Stimulated activated CD8-positive, alpha-beta memory T cell treated with anti-CD3 and anti-CD28 coated beads, Interleukin-4, amount 100 ng/mL, for 48 hours (primary cell): ENCODE results near the gene POLE3.
"Not testable (repeated sequence)": the region's sequence is repeated elsewhere in the genome, so short reads cannot be mapped to it uniquely, and the experiment has no call there.

Experiments used
- DNase-seq: peaks from one replicate; pipeline ENCODE4 v3.0.0-alpha.2; 2020

POLE3 gene

DNA sequence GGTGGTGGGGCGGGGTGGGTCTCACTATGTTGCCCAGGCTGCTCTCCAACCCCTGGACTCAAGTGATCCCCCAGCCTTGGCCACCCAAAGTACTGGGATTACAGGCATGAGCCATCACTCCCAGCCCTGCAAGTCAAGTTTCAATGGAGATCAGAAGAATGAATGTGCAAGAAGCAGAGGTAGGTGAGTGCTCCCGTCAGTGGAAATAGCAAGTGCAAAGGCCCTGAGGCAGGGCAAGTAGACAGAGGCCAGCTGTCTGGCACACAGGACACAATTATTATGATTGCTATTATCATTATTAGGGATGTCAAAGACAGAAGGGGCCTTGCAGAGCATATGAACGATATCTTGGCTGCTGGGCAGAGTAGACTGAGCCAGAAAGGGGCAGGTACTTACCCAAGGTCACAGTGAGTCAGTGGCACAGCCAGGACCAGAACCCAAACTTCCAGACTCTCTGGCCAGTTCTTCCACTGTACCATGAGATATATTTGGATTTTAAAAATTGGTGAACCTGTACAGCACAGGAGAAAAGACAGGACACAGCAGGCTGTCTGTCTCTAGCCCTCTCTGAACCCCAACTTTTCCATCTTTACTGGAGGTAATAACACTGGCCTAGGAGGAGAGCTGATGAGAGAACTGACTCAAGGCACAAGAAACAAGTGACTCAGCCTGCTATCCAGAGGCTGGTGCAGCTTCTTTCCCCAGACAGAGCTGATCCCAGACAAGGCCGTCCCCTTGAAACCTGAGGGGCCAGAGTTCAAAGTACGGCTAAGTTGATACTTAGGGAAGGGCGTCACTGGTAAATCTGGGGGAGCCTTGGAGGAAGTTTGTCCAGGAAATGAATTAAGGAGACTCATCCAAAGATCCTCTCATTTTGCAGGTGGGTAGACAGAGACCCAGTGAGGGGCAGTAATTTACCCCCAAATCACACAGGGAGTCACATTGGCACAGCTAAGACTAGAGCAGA, 35.1 kb downstream of the POLE3 start:
- DNase-seq = no peak

DNA sequence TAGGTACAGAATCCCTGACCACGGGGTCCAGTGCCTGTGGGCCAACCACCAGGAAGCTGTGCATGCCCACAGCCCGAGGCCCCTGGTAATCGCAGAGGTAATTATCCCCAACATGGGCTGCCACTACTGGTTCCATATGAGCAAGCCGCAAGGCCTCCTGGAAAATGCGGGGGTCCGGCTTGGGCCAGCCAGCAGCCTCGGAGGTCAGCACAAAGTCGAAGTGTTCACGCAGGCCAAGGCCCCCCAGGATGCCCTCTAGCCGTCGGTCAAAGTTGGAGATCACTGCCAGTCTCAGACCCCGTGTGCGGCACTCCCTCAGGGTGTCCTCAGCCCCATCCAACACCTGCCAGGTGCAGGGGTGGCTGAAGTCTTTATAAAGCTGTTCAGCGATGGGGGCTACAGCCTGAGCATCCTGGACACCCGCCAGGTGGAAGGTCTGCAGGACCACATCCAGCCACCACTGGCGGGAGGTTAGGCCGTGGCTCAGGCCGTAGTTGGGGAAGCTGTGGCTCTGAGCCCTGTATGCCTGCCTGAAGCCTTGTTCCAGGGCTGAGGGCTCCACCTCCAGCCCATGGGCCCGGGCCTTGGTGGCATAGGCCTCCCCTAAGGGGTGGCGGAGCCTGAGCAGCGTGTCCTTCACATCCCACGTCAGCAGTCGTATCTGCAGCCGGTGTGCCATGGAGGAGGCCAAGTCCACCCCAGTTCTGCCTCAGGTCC, 36.6 kb downstream of the POLE3 start:
- no peak for DNase-seq

DNA sequence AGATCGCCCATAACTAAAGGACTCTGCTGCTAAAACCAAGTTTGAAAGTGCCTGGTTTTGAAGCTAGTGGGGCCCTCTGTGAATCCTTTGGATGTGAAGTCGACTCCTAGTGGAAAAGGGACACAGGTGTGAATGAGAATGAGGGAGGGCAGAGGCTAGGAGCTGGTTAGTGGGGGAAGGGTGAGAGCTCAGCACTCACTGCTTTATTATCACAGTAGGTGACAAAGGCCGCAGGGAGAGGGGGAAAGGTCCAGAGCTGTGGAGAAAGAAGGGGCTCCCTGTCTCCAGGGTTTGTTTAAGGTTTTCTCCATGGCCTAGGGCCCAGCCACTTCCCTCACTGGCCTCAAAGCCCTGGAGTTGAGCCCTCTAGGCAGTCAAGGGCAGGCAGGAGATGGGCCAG, 37.2 kb downstream of the POLE3 start:
- DNase-seq = no peak

DNA sequence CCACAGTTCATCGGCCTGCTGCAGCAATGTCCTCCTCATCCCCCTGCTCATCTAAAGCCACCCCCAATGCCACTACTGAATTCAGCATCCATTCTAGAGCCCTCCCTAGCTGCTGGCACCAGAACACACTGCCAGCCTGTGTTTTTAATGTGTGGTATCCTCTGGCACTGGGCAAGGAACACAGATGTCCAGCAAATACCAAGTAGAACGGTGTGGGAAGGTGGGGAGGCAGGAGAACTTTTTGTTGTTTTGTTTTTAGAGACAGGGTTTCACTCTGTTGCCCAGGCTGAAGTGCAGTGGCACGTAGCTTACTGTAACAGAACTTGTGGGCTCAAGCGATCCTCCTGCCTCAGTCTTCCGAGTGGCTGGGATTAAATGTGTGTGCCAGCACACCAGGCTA, 38.4 kb downstream of the POLE3 start:
- DNase-seq = no peak

DNA sequence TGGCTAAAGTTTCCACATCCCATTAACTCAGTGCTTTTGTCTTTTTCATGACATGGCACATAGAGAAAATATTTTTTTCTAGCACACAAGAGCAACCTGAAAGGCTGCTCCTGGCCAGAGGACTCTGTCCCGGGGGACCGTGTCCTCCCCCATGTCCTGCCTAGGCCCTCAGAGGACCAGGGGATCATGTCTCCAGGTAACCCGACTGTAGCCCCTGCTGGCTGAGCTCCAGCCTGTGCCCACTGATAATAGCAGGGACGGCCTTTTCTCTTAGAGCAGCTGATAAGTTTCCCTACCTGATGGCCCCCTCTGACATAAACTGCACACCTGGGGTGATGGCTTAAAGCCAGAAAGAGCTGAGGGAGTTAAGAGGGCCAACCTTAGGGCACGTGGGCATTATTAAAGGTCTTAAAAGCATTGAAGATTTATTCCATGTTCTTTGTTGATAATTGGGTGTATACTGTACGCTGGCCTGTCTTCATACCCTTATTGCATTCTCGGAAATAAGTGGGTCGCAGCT, 39.6 kb downstream of the POLE3 start:
- no peak for DNase-seq

DNA sequence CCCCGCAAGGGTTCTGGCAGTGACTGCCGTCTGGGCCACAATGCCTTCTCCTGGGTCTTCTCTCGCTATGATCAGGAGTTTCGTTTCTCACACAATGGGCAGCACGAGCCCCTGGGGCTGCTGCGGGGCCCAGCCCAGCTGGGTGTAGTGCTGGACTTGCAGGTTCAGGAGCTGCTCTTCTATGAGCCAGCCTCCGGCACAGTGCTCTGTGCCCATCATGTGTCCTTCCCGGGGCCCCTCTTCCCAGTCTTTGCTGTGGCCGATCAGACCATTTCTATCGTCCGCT, 40.7 kb downstream of the POLE3 start:
- DNase-seq = no peak

DNA sequence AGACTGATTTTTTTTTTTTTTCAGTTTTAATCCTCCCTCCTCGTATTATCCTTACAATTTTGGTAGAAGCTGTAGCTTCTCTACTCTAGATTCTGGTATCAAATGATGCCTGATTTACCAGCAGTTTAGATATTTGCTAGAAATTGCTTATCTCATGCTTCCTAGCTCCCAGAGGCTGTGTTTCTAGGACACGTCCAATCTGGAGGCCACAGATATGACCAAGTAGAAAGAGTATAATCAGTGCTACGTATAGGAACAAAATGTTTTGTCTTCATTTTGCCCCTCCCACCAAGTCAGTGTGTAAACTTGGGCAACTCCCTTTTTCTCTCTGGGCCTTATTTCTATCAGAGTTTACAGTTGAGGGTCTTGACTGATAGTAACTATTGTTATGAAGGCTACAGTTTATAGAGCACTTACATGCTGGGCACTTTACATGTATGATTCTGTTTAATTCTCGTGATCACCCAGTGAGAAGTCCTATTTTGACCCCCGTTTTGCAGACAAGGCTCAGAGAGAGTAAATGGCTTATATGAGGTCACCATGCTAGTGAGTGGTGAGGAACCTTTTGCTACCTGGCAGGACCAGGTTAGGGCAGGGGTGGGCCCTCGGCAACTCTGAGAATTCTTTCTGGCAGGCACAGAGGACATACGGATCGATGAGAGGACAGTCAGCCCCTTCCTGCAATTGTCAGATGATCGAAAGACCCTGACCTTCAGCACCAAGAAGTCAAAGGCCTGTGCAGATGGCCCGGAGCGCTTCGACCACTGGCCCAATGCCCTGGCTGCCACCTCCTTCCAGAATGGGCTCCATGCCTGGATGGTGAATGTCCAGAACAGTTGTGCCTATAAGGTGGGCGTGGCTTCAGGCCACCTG, 41.3 kb downstream of the POLE3 start:
- DNase-seq = no peak

DNA sequence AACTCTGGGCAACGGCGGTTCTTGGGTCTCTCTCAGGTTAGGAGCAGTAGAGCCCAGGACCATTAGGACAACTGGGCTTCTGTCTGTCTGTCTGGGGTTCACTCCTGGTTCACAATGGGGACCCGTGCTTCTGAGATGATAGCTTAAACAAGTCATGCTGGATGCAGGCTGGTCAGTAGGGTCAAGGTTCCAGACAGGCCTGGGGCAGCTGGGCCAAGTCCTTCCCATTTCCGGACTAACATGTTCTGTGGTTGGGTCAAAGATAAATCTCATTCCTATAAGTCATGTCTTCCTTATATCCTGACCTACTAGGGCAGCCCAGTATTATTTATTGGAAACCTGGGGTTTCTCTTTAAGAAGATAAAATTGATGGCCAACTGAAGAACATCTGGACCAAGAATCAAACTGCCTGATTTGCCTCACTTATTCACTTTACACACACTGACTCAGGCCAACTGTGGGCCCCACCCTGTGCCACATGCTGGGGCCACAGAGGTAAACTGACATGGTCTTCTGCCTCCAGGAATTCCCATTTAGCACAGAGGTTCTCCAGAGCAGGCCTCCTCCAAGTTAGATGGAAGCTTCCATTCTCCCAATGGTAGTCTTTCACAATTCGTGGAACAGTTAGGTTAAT, 42.0 kb downstream of the POLE3 start:
- no peak for DNase-seq

DNA sequence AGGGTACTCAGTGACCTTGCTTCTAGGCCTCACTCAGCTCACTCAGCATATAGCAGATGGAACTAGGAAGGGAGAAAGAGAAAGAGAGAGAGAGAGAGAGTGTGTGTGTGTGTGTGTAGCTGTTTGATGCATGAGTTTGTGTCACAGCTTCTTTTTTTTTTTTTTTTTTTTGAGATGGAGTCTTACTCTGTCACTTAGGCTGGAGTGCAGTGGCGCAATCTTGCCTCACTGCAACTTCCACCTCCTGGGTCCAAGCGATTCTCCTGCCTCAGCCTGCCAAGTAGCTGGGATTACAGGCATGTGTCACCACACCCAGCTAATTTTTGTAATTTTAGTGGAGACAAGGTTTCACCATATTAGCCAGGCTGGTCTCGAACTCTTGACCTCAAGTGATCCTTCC, 44.8 kb downstream of the POLE3 start:
- not testable (repeated sequence) for DNase-seq

DNA sequence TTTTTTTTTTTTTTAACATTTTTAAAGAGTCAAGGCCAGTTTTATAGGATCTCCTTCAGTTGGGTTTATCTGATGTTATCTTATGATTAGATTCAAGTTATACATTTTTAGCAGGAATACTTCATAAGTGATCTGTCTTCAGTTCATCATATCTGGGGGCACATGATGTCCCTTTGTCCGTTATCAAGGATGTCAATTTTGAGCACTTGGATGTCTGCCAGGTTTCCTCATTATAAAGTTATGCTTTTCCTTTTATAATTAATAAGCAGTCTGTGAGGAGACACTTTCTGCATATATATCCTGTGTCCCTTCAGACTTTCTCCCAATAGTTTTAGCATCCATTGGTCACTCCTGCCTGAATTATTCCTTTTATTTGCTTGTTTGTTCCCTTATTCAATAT, 45.5 kb downstream of the POLE3 start:
- no peak for DNase-seq

DNA sequence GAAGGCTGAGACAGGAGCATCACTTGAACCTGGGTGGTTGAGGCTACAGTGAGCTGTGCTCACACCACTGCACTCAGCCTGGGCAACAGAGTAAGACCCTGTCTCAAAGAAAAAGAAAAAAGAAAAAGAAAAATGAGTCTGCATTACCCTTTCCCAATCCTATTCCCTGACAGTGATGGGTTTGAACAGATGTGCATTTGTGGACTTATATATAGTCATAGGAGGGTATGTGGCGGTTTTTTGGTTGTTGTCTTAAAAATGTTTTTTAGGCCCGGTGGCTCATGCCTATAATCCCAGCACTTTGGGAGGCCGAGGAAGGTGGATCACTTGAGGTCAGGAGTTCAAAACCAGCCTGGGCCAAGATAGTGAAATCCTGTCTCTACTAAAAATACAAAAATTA, 47.1 kb downstream of the POLE3 start:
- DNase-seq = no peak

DNA sequence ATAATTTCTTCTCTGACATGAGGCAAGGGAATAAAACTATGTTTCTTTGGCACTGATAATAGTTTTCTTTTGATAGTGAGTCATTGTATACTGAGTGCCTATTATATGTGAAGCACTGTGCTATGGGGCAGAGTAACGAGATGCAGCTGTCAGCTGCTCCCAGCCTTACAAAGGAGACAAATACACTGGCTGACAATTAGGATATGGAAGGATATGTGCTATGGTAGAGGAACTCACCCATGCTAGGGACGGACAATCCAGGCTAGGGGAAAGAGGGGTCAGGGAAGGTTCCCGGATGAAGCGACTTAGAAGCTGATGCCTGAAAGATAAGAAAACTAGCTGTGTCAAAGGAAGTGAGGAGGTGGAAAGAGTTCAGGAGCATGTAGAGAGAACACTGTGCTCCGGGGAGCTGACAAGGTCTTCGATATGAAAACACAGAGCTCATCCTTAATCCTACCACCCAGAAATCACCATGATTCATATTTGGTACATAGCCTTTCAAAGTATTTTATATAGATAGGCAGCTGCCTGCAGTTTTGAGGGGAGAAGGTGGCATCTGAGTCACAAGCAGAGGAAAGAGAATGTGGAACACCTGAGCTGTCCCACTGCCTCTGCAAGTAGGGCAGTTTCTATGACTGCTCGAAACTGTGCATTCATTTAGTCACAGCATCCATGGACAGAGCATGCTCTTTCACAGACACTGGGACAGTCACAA, 49.0 kb downstream of the POLE3 start:
- DNase-seq = peak; percentile 41

DNA sequence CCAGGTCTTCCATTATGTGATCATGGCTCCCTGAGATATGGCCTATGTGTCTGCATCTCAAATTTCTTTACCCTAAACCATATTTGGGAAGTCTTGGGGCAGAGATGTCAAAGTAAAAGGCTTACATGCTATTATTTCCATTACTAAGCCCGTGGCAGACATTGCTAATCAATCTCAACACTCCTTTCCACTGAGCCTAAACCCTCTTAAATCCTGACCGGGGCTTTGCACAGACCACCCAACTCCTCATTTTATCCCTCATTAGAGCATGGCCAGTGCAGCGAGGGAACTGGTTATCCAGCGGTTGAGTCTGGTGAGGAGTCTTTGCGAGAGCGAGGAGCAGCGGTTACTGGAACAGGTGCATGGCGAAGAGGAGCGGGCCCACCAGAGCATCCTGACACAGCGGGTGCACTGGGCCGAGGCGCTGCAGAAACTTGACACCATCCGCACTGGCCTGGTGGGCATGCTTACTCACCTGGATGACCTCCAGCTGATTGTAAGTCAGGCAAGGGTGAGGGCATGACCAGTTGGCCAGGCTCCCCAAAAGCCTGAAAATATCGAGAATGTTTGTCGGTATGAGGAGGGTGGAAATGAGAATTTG, 50.1 kb downstream of the POLE3 start:
- no peak for DNase-seq

DNA sequence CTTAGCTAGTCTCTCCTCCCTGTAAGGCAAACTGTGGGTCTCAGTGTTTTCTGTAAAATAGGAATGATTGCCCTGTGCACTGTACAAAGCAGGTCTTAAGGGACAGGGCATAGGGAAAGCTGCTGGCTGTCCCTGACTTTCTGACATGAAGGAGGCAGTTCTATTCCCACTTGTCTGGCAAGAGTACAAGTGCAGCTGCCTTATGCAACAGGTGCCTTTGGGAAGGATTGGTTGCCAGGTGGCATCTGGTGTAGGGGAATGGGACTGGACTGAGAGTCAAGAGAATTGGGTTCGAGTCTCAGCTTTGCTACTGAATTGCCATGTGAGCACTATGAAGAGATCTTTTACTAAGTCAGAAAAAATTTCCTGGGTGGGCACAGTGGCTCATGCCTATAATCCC, 51.1 kb downstream of the POLE3 start:
- DNase-seq = no peak
